Gastrocnemius medialis (tissue), 4 donors: ENCODE data around the gene PTPRM.

Experiments
- POLR2A ChIP-seq, 2 donors: fragments of 450-650 bp; IDR thresholded peaks; one replicate each; pipeline ENCODE4 v1.6.1; 2017; ENCODE audit warnings: antibody characterized with exemption in 2 of 2, mild to moderate bottlenecking in 2 of 2, moderate library complexity in 2 of 2
- TF ChIP-seq, protein P1 (sequence below), 5 experiments: fragments of 450-650 bp in 3 of 5; fragments of 200-600 bp in 2 of 5; sonication (generic) in 2 of 5; IDR thresholded peaks in 4 of 5; conservative IDR thresholded peaks in 1 of 5; 1 replicate in 4 of 5; 2 replicates in 1 of 5; pipeline ENCODE4 v1.5.1; 2016 to 2019; ENCODE audit warnings: antibody characterized with exemption in 5 of 5, mild to moderate bottlenecking in 3 of 5, moderate library complexity in 3 of 5

DNA sequence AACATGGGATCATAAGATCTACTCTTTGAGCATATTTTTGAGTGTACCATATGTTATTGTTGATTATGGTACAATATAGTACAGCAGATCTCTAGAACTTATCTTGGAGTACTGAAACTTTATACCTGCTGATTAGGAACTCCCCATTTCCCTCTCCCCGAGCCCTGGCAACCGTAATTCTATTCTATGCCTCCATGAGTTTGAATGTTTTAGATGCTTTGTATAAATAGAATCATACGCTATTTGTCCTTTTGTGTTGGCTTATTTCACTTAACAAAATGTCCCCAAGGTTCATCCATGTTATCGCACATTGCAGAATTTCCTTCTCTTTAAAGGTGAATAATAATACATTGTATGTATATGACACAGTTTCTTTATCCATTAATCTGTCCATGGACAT lies 117.2 kb downstream of the PTPRM start:
- no peak for TF ChIP-seq POLR2A (IDR thresholded peaks at IDR 0.05)
- TF ChIP-seq, protein P1, sequence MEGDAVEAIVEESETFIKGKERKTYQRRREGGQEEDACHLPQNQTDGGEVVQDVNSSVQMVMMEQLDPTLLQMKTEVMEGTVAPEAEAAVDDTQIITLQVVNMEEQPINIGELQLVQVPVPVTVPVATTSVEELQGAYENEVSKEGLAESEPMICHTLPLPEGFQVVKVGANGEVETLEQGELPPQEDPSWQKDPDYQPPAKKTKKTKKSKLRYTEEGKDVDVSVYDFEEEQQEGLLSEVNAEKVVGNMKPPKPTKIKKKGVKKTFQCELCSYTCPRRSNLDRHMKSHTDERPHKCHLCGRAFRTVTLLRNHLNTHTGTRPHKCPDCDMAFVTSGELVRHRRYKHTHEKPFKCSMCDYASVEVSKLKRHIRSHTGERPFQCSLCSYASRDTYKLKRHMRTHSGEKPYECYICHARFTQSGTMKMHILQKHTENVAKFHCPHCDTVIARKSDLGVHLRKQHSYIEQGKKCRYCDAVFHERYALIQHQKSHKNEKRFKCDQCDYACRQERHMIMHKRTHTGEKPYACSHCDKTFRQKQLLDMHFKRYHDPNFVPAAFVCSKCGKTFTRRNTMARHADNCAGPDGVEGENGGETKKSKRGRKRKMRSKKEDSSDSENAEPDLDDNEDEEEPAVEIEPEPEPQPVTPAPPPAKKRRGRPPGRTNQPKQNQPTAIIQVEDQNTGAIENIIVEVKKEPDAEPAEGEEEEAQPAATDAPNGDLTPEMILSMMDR (IDR thresholded peaks at IDR 0.05 in 4 of 5, conservative IDR thresholded peaks at IDR 0.05 in 1 of 5), result no peak
